Fibroblast of the aortic adventitia (primary cell): Measurements from ENCODE around the gene WEE2. TPM values are rescaled to one million over a fixed set of nuclear protein-coding genes. Genes with fewer than 3 reads are reported as not detected.

Experiments used
- DNase-seq: peaks from one replicate; pipeline ENCODE4 v3.0.0-alpha.2; 2010; ENCODE audit warnings: low read depth
- H3K4me3 ChIP-seq: 2 replicates; pipeline ENCODE4 v1.5.1; 2011; ENCODE audit warnings: low read depth, mild to moderate bottlenecking, control low read depth, low read length, moderate library complexity
- CTCF ChIP-seq: IDR thresholded peaks from 2 replicates; pipeline ENCODE4 v1.5.1; 2011; ENCODE audit warnings: mild to moderate bottlenecking, low read length, control low read depth, inconsistent platforms; ENCODE audit not compliant: insufficient read depth
- total RNA-seq: library from RNA; depleted of rRNA; stranded (reverse); fragments of >200 nt; gene quantifications from 2 replicates; pipeline ENCODE4 v1.2.3, GENCODE V29; 2012; ENCODE audit warnings: low replicate concordance

The WEE2 gene
- total RNA-seq = under 0.01 TPM in 1 of 2 replicates, not detected in the other

GRCh38 chr7:141708351-141708750, at the start of gene WEE2:
Gene WEE2 (plus strand): TSS chr7:141708353. CDS start chr7:141708759, 406 bp downstream.
- no peak for DNase-seq
- no peak for TF ChIP-seq CTCF
- no peak within 1 kb of the TSS for H3K4me3 ChIP-seq

- no peak overlapping the region for H3K4me3 ChIP-seq
- DNase-seq = no peak
- no peak for TF ChIP-seq CTCF
These were observed 48.7 kb upstream of the WEE2 start for GRCh38 chr7:141659501-141659900.

- no peak overlapping the region for H3K4me3 ChIP-seq
- no peak for TF ChIP-seq CTCF
- DNase-seq = no peak
These were observed 47.9 kb upstream of the WEE2 start for GRCh38 chr7:141660259-141660658.

- DNase-seq = no peak
- no peak for TF ChIP-seq CTCF
- no peak overlapping the region for H3K4me3 ChIP-seq
These were observed 44.9 kb upstream of the WEE2 start for GRCh38 chr7:141663081-141663849.

- DNase-seq = no peak
- no peak for TF ChIP-seq CTCF
- H3K4me3 ChIP-seq = no peak overlapping the region
These were observed 43.7 kb upstream of the WEE2 start for GRCh38 chr7:141664450-141664849.

- DNase-seq = no peak
- H3K4me3 ChIP-seq = no peak overlapping the region
- TF ChIP-seq CTCF = no peak
These were observed 42.7 kb upstream of the WEE2 start for GRCh38 chr7:141665208-141666035.
